ENCODE measurements around the gene PRKCI.

The PRKCI gene

GRCh38 chr3:170221924-170222646 lies at the start of gene PRKCI:
Gene PRKCI (plus strand): TSS chr3:170222424. CDS start chr3:170222670, 246 bp downstream.
- peak; percentile 90 for DNase-seq (ENCODE audit: low read depth)
- no peak for TF ChIP-seq CTCF (IDR thresholded peaks at IDR 0.05; ENCODE audit: control insufficient read depth, insufficient read depth, low read depth, low read length, missing control alignments)
- peak within 1 kb of the TSS; percentile 83 for H3K4me3 ChIP-seq (ENCODE audit: control insufficient read depth, low read depth, low read length)

- DNase-seq (ENCODE audit: low read depth) = no peak
- no peak for TF ChIP-seq CTCF (IDR thresholded peaks at IDR 0.05; ENCODE audit: control insufficient read depth, insufficient read depth, low read depth, low read length, missing control alignments)
- no peak overlapping the region for H3K4me3 ChIP-seq (ENCODE audit: control insufficient read depth, low read depth, low read length)
These were observed 43.6 kb upstream of the PRKCI start for GRCh38 chr3:170178651-170179050.

GRCh38 chr3:170179432-170179831 lies 42.8 kb upstream of the PRKCI start:
- peak overlapping the region; percentile 86 for H3K4me3 ChIP-seq (ENCODE audit: control insufficient read depth, low read depth, low read length)
- no peak for TF ChIP-seq CTCF (IDR thresholded peaks at IDR 0.05; ENCODE audit: control insufficient read depth, insufficient read depth, low read depth, low read length, missing control alignments)
- no peak for DNase-seq (ENCODE audit: low read depth)

GRCh38 chr3:170180079-170180907 lies 41.9 kb upstream of the PRKCI start:
- H3K4me3 ChIP-seq (ENCODE audit: control insufficient read depth, low read depth, low read length) = peak overlapping the region; percentile 86
- no peak for DNase-seq (ENCODE audit: low read depth)
- no peak for TF ChIP-seq CTCF (IDR thresholded peaks at IDR 0.05; ENCODE audit: control insufficient read depth, insufficient read depth, low read depth, low read length, missing control alignments)

- no peak for TF ChIP-seq CTCF (IDR thresholded peaks at IDR 0.05; ENCODE audit: control insufficient read depth, insufficient read depth, low read depth, low read length, missing control alignments)
These were observed 41.0 kb upstream of the PRKCI start, which contains the start of gene PHC3 for GRCh38 chr3:170180908-170181885. Gene PHC3 (minus strand): TSS chr3:170181733. CDS start chr3:170181715, 18 bp downstream.

More at GRCh38 chr3:170180908-170181885, 41.0 kb upstream of the PRKCI start, which contains the start of gene PHC3:
- DNase-seq (ENCODE audit: low read depth) = peak; percentile 39
- peak within 1 kb of the TSS; percentile 86 for H3K4me3 ChIP-seq (ENCODE audit: control insufficient read depth, low read depth, low read length)
